ENCODE data around the gene FAM131A. TPM values are rescaled to one million over a fixed set of nuclear protein-coding genes. Genes with fewer than 3 reads are reported as not detected.

The FAM131A gene
- total RNA-seq, 5 donors from 2014 or later (not counting 1 experiment from before 2014, with no cell fraction given) = 8.3 to 13.8 (median 11.9) TPM

- Mint-ChIP-seq H3K4me1 (peaks cover 24 to 38% (median 24%) of the 10 kb centered on the region in 3 donors), H3K36me3 (peaks cover 8% of the 10 kb centered on the region), H3K27ac (peak overlapping the region; percentile 34 to 66), H3K27me3 (no peaks in the 10 kb centered on the region), H3K4me3 (peak overlapping the region; percentile 74 to 84 (median 80)), H3K9me3 (no peaks in the 10 kb centered on the region)
- Histone ChIP-seq H3K27ac (ENCODE audit: low read length) (no peak overlapping the region), H3K27me3 (replicated peaks in 1 of 2; ENCODE audit: control insufficient read depth in 2 of 2, extremely low read depth in 1 of 2, insufficient read depth in 2 of 2, low read length in 1 of 2) (no peaks in the 10 kb centered on the region), H3K9me3 (no peaks in the 10 kb centered on the region), H3K36me3 (ENCODE audit: control insufficient read depth in 2 of 2, extremely low read depth in 1 of 2, insufficient read depth in 1 of 2, low read length in 1 of 2) (no peaks in the 10 kb centered on the region), H3K4me3 (ENCODE audit: control insufficient read depth in 1 of 2, extremely low read depth in 1 of 2, low read length in 1 of 2) (no peak overlapping the region), H3K4me1 (ENCODE audit: control insufficient read depth in 1 of 2, extremely low read depth in 1 of 2, insufficient read depth in 2 of 2, low read length in 2 of 2) (peaks cover 4 to 29% of the 10 kb centered on the region in 2 experiments)
- no peak for ATAC-seq (replicated peaks in 1 of 4)
- ChIA-PET POLR2A (no interaction called here), CTCF (interaction anchor here in 1 of 2 donors (0.6 kb wide), 1 partner anchor 151 kb away, joined by 3 read pairs; no protein-coding TSS in a partner anchor)
- WGBS (ENCODE audit: insufficient coverage) = 88% methylated on average over 9 of the region's 12 CpGs
- no peak for DNase-seq
Observed at GRCh38 chr3:184360070-184360928, 22.9 kb downstream of the FAM131A start.

GRCh38 chr3:184360929-184361531 is 23.6 kb downstream of the FAM131A start:
- Histone ChIP-seq H3K27me3 (replicated peaks in 1 of 2; ENCODE audit: control insufficient read depth in 2 of 2, extremely low read depth in 1 of 2, insufficient read depth in 2 of 2, low read length in 1 of 2) (no peaks in the 10 kb centered on the region), H3K9me3 (no peaks in the 10 kb centered on the region), H3K4me1 (ENCODE audit: control insufficient read depth in 1 of 2, extremely low read depth in 1 of 2, insufficient read depth in 2 of 2, low read length in 2 of 2) (peaks cover 4 to 29% of the 10 kb centered on the region in 2 experiments), H3K27ac (ENCODE audit: low read length) (no peak overlapping the region), H3K4me3 (ENCODE audit: control insufficient read depth in 1 of 2, extremely low read depth in 1 of 2, low read length in 1 of 2) (peak overlapping the region; percentile 53 to 94), H3K36me3 (ENCODE audit: control insufficient read depth in 2 of 2, extremely low read depth in 1 of 2, insufficient read depth in 1 of 2, low read length in 1 of 2) (no peaks in the 10 kb centered on the region)
- WGBS (ENCODE audit: insufficient coverage) = 14% methylated on average over 24 of the region's 24 CpGs
- H3K9me3 Mint-ChIP-seq = no peaks in the 10 kb centered on the region
- H3K4me3 Mint-ChIP-seq = peak overlapping the region; percentile 74 to 84 (median 80)
- ATAC-seq (replicated peaks in 1 of 4) (peak in 1 of 4 experiments; percentile 1), DNase-seq (no peak)
- H3K27ac Mint-ChIP-seq = peak overlapping the region; percentile 34 to 66
- H3K27me3 Mint-ChIP-seq = no peaks in the 10 kb centered on the region
- H3K36me3 Mint-ChIP-seq = peaks cover 10% of the 10 kb centered on the region
- POLR2A ChIA-PET = no interaction called here
- CTCF ChIA-PET = interaction anchor here in 1 of 2 donors (0.6 kb wide), 1 partner anchor 150 kb away, joined by 3 read pairs; no protein-coding TSS in a partner anchor
- H3K4me1 Mint-ChIP-seq = peaks cover 26 to 39% (median 26%) of the 10 kb centered on the region in 3 donors

- H3K36me3 ChIP-seq (ENCODE audit: control insufficient read depth in 2 of 2, extremely low read depth in 1 of 2, insufficient read depth in 1 of 2, low read length in 1 of 2) = no peaks in the 10 kb centered on the region
- CTCF ChIA-PET = no interaction called here
- H3K9me3 ChIP-seq = no peaks in the 10 kb centered on the region
- H3K4me3 ChIP-seq (ENCODE audit: control insufficient read depth in 1 of 2, extremely low read depth in 1 of 2, low read length in 1 of 2) = peak within 1 kb of the TSS; percentile 76 to 94
- H3K27me3 Mint-ChIP-seq = no peaks in the 10 kb centered on the region
- DNase-seq (peak in 14 of 35 experiments; percentile 6 to 52 (median 30)), ATAC-seq (replicated peaks in 1 of 4) (peak; percentile 31 to 54 (median 48))
- POLR2A ChIA-PET = no interaction called here
- peak within 1 kb of the TSS; percentile 93 to 94 for H3K27ac Mint-ChIP-seq
- no peaks in the 10 kb centered on the region for H3K9me3 Mint-ChIP-seq
- H3K36me3 Mint-ChIP-seq = peaks cover 12% of the 10 kb centered on the region
- WGBS (ENCODE audit: insufficient coverage) = under 1% methylated on average over 56 of the region's 56 CpGs
- H3K4me3 Mint-ChIP-seq = peak within 1 kb of the TSS; percentile 86 to 98 (median 94)
- H3K27me3 ChIP-seq (replicated peaks in 1 of 2; ENCODE audit: control insufficient read depth in 2 of 2, extremely low read depth in 1 of 2, insufficient read depth in 2 of 2, low read length in 1 of 2) = no peaks in the 10 kb centered on the region
- peak within 1 kb of the TSS; percentile 85 for H3K27ac ChIP-seq (ENCODE audit: low read length)
- peaks cover 4 to 29% of the 10 kb centered on the region in 2 experiments for H3K4me1 ChIP-seq (ENCODE audit: control insufficient read depth in 1 of 2, extremely low read depth in 1 of 2, insufficient read depth in 2 of 2, low read length in 2 of 2)
- H3K4me1 Mint-ChIP-seq = peaks cover 26 to 39% (median 27%) of the 10 kb centered on the region in 3 donors
Observed at GRCh38 chr3:184361532-184361931, 24.1 kb downstream of the FAM131A start, which contains the start of the genes CLCN2 and POLR2H. CLCN2 (minus strand) TSS chr3:184361605; CDS start chr3:184361479, 126 bp downstream. POLR2H (plus strand) TSS chr3:184361710; CDS start chr3:184363493, 1,783 bp downstream.

- peak in 16 of 35 experiments; percentile 12 to 51 (median 28) for DNase-seq
- H3K9me3 ChIP-seq = no peaks in the 10 kb centered on the region
- H3K27me3 ChIP-seq (replicated peaks in 1 of 2; ENCODE audit: control insufficient read depth in 2 of 2, extremely low read depth in 1 of 2, insufficient read depth in 2 of 2, low read length in 1 of 2) = no peaks in the 10 kb centered on the region
- Mint-ChIP-seq H3K4me1 (peaks cover 27 to 43% (median 32%) of the 10 kb centered on the region in 3 donors), H3K36me3 (peaks cover 18% of the 10 kb centered on the region), H3K27me3 (no peaks in the 10 kb centered on the region), H3K9me3 (no peaks in the 10 kb centered on the region), H3K4me3 (peak overlapping the region; percentile 86 to 98 (median 94)), H3K27ac (peak overlapping the region; percentile 93 to 94)
- ATAC-seq (replicated peaks in 1 of 4) = peak; percentile 8 to 15 (median 12)
- WGBS (ENCODE audit: insufficient coverage) = under 1% methylated on average over 29 of the region's 38 CpGs
- ChIA-PET POLR2A (no interaction called here), CTCF (interaction anchor here (0.6 to 2.2 kb wide), 4 partner anchors 8 to 478 kb away, joined by 3 to 6 read pairs (median 4); no protein-coding TSS in a partner anchor)
- peak overlapping the region; percentile 85 for H3K27ac ChIP-seq (ENCODE audit: low read length)
- peaks cover 0 to 4% of the 10 kb centered on the region in 2 donors for H3K36me3 ChIP-seq (ENCODE audit: control insufficient read depth in 2 of 2, extremely low read depth in 1 of 2, insufficient read depth in 1 of 2, low read length in 1 of 2)
- H3K4me3 ChIP-seq (ENCODE audit: control insufficient read depth in 1 of 2, extremely low read depth in 1 of 2, low read length in 1 of 2) = peak overlapping the region; percentile 76 to 94
- H3K4me1 ChIP-seq (ENCODE audit: control insufficient read depth in 1 of 2, extremely low read depth in 1 of 2, insufficient read depth in 2 of 2, low read length in 2 of 2) = peaks cover 4 to 29% of the 10 kb centered on the region in 2 experiments
Observed at GRCh38 chr3:184361932-184362667, 24.7 kb downstream of the FAM131A start.

- Mint-ChIP-seq H3K36me3 (peaks cover 22% of the 10 kb centered on the region), H3K9me3 (no peaks in the 10 kb centered on the region), H3K4me3 (peak overlapping the region; percentile 86 to 98 (median 98)), H3K27ac (peak overlapping the region; percentile 96 to 97), H3K27me3 (no peaks in the 10 kb centered on the region), H3K4me1 (peaks cover 27 to 43% (median 32%) of the 10 kb centered on the region in 3 donors)
- under 1% methylated on average over 57 of the region's 68 CpGs for WGBS (ENCODE audit: insufficient coverage)
- ChIA-PET CTCF (interaction anchor here (0.6 to 2.2 kb wide), 4 partner anchors 9 to 479 kb away, joined by 3 to 6 read pairs (median 4); no protein-coding TSS in a partner anchor), POLR2A (no interaction called here)
- H3K9me3 ChIP-seq = no peaks in the 10 kb centered on the region
- H3K4me1 ChIP-seq (ENCODE audit: control insufficient read depth in 1 of 2, extremely low read depth in 1 of 2, insufficient read depth in 2 of 2, low read length in 2 of 2) = peaks cover 4 to 29% of the 10 kb centered on the region in 2 experiments
- H3K4me3 ChIP-seq (ENCODE audit: control insufficient read depth in 1 of 2, extremely low read depth in 1 of 2, low read length in 1 of 2) = peak overlapping the region; percentile 76 to 94
- H3K36me3 ChIP-seq (ENCODE audit: control insufficient read depth in 2 of 2, extremely low read depth in 1 of 2, insufficient read depth in 1 of 2, low read length in 1 of 2) = peaks cover 0 to 7% of the 10 kb centered on the region in 2 donors
- DNase-seq = peak; percentile 82 to 97 (median 89)
- H3K27ac ChIP-seq (ENCODE audit: low read length) = peak overlapping the region; percentile 85
- ATAC-seq (replicated peaks in 1 of 4) = peak; percentile 71 to 83 (median 75)
- no peaks in the 10 kb centered on the region for H3K27me3 ChIP-seq (replicated peaks in 1 of 2; ENCODE audit: control insufficient read depth in 2 of 2, extremely low read depth in 1 of 2, insufficient read depth in 2 of 2, low read length in 1 of 2)
Observed at GRCh38 chr3:184362668-184363546, 25.5 kb downstream of the FAM131A start.

Measured in T-cell (primary cell).